GOT3 (cell line): Measurements from ENCODE around the gene TRABD2A.

Source experiments
- DNase-seq: peaks from one replicate; lab custom pipeline; 2025; ENCODE audit warnings: mixed read lengths; lab: John Stamatoyannopoulos, UW

Gene TRABD2A

DNA sequence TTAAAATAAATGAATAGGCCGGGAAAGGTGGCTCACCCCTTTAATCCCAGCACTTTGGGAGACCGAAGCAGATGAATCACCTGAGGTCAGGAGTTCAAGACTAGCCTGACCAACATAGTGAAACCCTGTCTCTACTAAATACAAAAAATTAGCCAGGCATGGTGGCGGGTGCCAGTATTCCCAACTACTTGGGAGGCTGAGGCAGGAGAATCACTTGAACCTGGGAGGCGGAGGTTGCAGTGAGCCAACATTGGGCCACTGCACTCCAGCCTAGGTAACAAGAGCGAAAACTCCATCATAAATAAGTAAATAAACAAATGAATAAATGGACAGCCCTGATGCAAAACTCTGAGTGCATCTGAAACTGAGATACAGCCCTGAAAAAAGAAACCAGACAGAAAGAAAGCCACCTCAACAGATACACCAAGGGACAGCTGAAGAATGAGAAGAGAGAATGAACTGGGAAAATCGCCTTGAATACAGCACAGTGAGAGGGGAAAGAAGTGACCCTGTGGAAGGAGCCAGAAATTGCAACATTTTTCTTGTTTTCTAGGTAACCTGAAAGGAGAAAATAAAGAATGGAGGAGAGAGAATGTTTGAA lies 64.4 kb downstream of the TRABD2A start:
- DNase-seq: no peak

GRCh38 chr2:84815146-84815545 lies 65.7 kb downstream of the TRABD2A start:
- no peak for DNase-seq

DNA sequence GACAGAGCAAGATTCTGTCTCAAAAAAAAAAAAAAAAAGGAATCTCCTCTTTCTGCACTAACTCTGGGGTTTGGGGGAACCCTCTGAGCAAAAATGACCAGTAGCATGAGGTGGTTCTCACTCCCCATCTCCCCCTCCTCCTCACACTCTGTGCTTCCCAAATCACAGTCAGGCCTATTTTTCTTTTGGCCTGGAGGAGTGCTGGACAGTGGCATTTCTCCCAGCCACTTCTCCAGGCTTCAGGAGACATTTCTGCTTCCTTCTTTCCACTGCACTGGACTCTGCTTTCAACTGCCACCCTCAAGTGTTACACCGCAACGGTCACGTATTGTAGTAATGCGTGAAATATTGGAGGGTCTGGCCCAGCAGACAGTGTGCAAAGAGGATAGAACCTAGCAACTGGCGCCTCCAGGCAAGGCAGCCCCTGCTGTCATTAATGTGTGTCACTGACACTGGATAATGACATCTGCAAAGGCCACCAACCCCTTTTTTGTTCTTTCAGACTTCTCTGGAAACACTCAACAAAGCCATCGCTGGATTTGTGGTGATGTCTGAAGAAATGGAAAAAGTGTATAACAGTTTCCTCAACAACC lies 68.9 kb downstream of the TRABD2A start:
- DNase-seq: no peak

- no peak for DNase-seq
Observed at GRCh38 chr2:84808279-84808678, 72.6 kb downstream of the TRABD2A start.

GRCh38 chr2:84807063-84807485 lies 73.8 kb downstream of the TRABD2A start:
- peak; percentile 22 for DNase-seq

GRCh38 chr2:84805250-84805958 lies 75.5 kb downstream of the TRABD2A start:
- DNase-seq: no peak

DNA sequence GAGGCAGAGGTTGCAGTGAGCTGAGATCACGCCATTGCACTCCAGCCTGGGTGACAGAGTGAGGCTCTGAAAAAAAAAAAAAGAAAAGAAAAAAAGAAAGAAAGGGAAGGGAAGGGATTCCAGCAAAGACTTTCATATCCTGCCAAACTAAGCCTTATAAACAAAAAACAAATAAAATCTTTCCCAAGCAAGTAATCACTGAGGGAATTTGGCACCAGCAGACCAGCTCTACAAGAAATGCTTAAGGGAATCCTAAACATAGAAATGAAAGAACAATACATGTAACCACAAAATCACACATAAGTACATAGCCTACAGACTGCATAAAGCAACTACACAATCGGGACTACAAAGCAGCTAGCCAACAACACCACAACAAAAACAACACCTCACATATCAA lies 79.1 kb downstream of the TRABD2A start:
- no peak for DNase-seq

- no peak for DNase-seq
Observed at GRCh38 chr2:84800194-84800805, 80.6 kb downstream of the TRABD2A start.

DNA sequence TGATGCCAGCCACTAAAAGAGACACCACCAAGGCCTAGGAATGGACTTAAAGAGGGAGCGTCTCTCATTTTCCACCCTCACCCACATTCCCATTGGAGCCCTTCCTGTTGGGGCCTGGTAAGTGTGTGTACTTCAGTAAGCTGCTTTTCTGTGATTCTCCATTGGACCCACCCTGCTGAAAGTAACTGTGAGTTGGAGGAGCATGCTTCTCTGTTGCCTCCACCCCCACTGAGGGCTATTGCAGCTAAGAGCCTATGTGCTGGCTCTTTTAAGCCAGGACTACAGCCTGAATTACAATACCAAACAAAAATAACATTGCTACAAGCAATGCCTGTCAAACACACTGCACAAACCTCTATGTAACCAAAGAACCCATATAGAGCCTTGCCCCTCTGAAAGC lies 81.1 kb downstream of the TRABD2A start:
- no peak for DNase-seq

- DNase-seq: no peak
Observed at GRCh38 chr2:84797271-84797670, 83.6 kb downstream of the TRABD2A start.

GRCh38 chr2:84796798-84797197 lies 84.1 kb downstream of the TRABD2A start:
- DNase-seq: no peak

GRCh38 chr2:84793641-84794040 lies 87.2 kb downstream of the TRABD2A start:
- no peak for DNase-seq

GRCh38 chr2:84792856-84793522 lies 87.9 kb downstream of the TRABD2A start:
- DNase-seq: no peak

DNA sequence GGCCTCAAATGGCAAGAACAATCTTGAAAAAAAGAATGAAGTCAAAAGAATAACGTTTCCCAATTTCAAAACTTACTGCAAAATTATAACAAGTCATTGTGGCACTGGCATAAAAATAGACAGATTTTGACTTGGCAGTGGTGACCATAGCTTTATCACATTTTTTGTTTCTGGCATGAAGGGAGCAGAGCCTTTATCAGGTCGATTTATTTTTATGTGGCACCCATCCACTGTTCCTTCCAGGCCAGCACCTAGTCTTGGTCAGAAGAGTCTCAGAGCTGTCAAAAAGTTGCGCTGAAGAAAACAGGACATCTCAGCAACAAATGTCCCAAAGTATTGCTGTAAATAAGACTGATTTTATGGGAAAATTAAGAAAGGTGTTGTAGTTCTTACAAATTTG lies 92.4 kb downstream of the TRABD2A start:
- DNase-seq: no peak

GRCh38 chr2:84788027-84788426 lies 92.9 kb downstream of the TRABD2A start:
- no peak for DNase-seq

- DNase-seq: no peak
Observed at GRCh38 chr2:84786601-84787000, 94.3 kb downstream of the TRABD2A start.

DNA sequence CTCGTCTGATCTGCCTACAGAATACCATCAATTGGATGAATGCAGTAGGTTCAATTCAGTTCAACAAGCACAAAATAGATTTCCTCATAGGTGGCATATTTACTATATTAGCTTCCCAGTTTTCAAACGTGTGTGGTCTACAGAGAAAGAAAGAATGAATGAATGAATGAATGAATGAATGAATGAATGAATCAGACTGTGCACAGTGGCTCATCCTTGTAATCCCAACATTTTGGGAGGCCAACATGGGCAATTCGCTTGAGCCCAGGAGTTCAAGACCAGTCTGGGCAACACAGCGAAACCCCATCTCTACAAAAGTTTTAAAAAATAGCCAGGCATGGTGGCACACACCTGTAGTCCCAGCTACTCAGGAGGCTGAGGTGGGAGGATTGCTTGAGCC lies 94.9 kb downstream of the TRABD2A start:
- DNase-seq: no peak

DNA sequence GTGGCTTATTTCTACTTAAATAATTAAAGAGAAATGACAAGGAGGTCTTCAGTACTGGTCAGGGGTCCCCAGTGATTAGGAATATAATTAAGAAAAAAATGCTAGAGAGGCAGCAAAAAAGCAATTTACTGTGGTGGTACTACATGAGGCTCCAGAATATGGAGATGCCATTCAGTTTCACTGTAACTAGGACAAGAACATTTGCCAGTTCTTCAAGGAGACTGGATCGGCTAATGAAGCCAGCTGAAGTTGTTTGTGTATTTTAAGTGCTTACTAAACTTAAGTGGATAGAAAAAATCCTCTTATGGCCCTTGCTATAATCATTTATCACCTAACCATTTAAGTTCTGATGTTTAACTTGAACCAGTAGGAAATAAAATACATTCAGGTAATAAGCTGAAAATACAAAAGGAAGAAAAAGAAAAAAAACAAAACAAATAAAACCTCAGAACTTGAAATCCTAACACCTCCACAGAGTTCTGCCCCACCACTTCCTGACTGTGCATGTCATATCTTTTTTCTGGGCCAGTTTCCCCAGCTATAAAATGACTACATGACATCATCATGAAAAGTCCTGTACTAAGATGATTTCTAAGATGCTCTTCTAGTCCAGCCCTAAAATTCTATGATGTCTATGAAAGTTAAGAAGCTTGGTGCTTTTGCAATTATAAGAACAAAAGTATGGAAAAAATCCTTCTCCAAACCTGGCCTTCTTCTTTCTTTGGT lies 98.0 kb downstream of the TRABD2A start:
- no peak for DNase-seq

GRCh38 chr2:84781942-84782716 lies 98.8 kb downstream of the TRABD2A start:
- DNase-seq: no peak

- DNase-seq: no peak
Observed at GRCh38 chr2:84779781-84780180, 101.1 kb downstream of the TRABD2A start.
